SK-N-MC (cell line): ENCODE results near the gene IFIT1.
A peak's percentile ranks its signal among the peaks of the same experiment; 100 is the strongest.
"Not testable (repeated sequence)": the region's sequence is repeated elsewhere in the genome, so short reads cannot be mapped to it uniquely, and the experiment has no call there.

Experiments used
- DNase-seq: peaks from one replicate; pipeline ENCODE4 v3.0.0-alpha.2; 2011; ENCODE audit warnings: low read depth, low spot score
- H3K27ac ChIP-seq: fragments of 200-600 bp; sonication (generic); 2 replicates; pipeline ENCODE4 v1.5.1; 2016; ENCODE audit warnings: mixed run types
- H3K36me3 ChIP-seq: fragments of 200-600 bp; sonication (generic); 2 replicates; pipeline ENCODE4 v1.6.1; 2017; ENCODE audit warnings: antibody characterized with exemption, low read length, mixed read lengths; ENCODE audit not compliant: insufficient read depth
- H3K4me3 ChIP-seq: fragments of 200-600 bp; sonication (generic); 2 replicates; pipeline ENCODE4 v1.5.1; 2016
- H3K9ac ChIP-seq: fragments of 200-600 bp; sonication (generic); 2 replicates; pipeline ENCODE4 v1.8.0; 2017; ENCODE audit warnings: mixed run types, mixed read lengths; ENCODE audit not compliant: insufficient read length
- H3K9me3 ChIP-seq: fragments of 200-600 bp; sonication (generic); 2 replicates; pipeline ENCODE4 v1.6.1; 2017; ENCODE audit warnings: low read depth, mild to moderate bottlenecking, antibody characterized with exemption, low read length, moderate library complexity, mixed read lengths
- EZH2 ChIP-seq: fragments of 200-600 bp; sonication (generic); IDR thresholded peaks from one replicate; pipeline ENCODE4 v1.6.1; 2017; ENCODE audit warnings: antibody characterized with exemption
- FOXP2 ChIP-seq: optimal IDR thresholded peaks from 2 replicates; pipeline ENCODE3; 2011; ENCODE audit warnings: mild to moderate bottlenecking, moderate library complexity; ENCODE audit not compliant: insufficient read depth; ENCODE audit errors: extremely low read length, control extremely low read depth
- POLR2AphosphoS5 ChIP-seq: IDR thresholded peaks from 2 replicates; pipeline ENCODE4 v1.6.1; 2012; ENCODE audit warnings: mild to moderate bottlenecking, low read depth, low read length, borderline replicate concordance

IFIT1 gene

DNA sequence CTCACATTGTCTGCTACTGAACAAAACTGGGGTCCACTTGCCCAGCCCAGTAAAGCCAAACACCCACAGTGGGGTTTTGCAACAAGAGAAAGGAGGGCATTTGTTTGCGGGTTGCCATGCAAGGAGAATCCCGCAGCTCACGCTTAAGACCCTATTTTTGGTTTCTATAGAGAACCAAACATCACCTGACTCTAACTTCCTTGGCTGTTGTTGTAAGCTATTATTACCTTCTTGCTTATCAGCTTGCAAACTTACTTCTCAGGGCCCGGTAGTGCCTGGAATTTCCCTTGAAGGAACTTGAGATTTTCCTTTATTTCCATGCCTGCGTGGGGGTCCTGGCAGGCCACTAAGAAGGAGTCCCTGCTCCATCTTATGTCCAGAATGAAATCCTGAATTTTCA lies 43.9 kb upstream of the IFIT1 start:
- no peak overlapping the region for H3K9ac ChIP-seq
- no peak overlapping the region for H3K27ac ChIP-seq
- no peak for DNase-seq
- H3K4me3 ChIP-seq = no peak overlapping the region
- H3K36me3 ChIP-seq = no peaks in the 10 kb centered on the region
- TF ChIP-seq EZH2 (no peak), POLR2AphosphoS5 (no peak), FOXP2 (no peak)
- H3K9me3 ChIP-seq = no peaks in the 10 kb centered on the region

DNA sequence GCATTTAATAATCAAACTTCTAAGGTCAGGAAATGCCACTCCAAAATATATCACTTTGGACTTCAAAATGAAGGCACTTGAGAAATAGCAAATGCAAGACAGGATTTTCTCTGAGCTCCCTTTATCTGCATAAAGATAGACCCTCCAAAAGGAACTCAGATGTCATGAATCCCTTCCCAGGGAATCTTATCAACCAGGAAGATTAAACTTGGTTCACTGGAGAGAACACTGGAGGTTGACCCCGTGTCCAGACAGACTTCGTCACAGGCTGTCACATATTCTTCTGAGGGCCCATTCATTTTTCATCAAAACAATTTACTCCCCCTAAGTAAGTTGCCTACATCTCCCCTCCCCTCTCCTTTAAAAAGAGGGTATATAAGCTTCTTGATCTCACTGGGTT lies 43.4 kb upstream of the IFIT1 start:
- H3K27ac ChIP-seq = no peak overlapping the region
- TF ChIP-seq EZH2 (no peak), FOXP2 (no peak), POLR2AphosphoS5 (no peak)

DNA sequence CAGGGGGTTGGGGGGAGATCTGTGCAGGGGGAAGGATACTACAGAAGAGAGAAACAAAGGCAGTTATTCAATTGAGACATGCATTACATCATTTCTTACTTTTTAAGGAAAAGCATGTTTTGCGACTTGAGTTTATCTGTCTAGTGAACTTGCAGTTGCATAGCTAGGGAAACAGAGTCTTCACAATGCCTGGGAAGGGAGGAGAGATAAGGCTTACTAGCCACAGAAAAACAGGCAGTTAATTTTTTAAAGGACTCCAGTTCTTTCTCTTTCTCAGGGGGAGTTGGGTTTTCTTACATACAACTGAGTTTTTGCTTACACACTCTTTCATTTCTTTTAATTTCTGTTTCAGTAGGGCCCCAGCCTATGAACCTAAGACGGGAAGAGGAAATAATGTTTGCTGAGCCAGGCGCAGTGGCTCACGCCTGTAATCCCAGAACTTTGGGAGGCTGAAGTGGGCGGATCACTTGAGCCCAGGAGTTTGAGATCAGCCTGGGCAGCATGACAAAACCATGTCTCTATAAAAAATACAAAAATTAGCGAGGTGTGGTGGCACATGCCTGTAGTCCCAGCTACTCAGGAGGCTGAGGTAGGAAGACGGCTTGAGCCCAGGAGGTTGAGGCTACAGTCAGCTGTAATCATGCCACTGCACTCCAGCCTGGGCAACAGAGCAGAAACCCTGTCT lies 41.6 kb upstream of the IFIT1 start:
- Histone ChIP-seq H3K27ac (peak overlapping the region; percentile 91), H3K9ac (peak overlapping the region; percentile 26)
- not testable (repeated sequence) for H3K4me3 ChIP-seq, H3K9me3 ChIP-seq, DNase-seq, H3K36me3 ChIP-seq

More for the DNA sequence above, 43.4 kb upstream of the IFIT1 start:
- H3K4me3 ChIP-seq = no peak overlapping the region
- no peaks in the 10 kb centered on the region for H3K36me3 ChIP-seq
- H3K9me3 ChIP-seq = no peaks in the 10 kb centered on the region
- H3K9ac ChIP-seq = no peak overlapping the region
- DNase-seq = no peak

DNA sequence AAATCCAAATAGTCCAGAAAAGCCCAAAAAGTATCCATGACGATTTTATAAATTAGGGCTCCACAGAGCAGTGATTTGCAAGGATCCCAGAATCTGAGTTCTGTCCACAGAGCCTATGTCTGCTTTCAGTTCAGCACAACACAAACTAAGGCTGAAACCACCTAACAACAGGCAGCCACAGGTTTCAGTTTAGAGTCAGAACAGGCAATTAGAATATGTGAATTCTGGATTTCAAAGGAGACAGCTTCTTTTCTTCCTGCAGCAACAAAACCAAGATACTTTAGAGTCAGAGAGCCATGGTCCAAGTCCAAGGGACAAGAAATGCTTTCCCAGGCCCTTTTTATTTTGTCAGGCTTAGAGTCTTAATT lies 41.0 kb upstream of the IFIT1 start:
- Histone ChIP-seq H3K27ac (peak overlapping the region; percentile 91), H3K4me3 (peak overlapping the region; percentile 30; the same call in 1 of the 2 replicates), H3K9ac (peak overlapping the region; percentile 33), H3K36me3 (no peaks in the 10 kb centered on the region), H3K9me3 (no peaks in the 10 kb centered on the region)
- DNase-seq = no peak
- TF ChIP-seq FOXP2 (no peak), EZH2 (no peak), POLR2AphosphoS5 (no peak)

DNA sequence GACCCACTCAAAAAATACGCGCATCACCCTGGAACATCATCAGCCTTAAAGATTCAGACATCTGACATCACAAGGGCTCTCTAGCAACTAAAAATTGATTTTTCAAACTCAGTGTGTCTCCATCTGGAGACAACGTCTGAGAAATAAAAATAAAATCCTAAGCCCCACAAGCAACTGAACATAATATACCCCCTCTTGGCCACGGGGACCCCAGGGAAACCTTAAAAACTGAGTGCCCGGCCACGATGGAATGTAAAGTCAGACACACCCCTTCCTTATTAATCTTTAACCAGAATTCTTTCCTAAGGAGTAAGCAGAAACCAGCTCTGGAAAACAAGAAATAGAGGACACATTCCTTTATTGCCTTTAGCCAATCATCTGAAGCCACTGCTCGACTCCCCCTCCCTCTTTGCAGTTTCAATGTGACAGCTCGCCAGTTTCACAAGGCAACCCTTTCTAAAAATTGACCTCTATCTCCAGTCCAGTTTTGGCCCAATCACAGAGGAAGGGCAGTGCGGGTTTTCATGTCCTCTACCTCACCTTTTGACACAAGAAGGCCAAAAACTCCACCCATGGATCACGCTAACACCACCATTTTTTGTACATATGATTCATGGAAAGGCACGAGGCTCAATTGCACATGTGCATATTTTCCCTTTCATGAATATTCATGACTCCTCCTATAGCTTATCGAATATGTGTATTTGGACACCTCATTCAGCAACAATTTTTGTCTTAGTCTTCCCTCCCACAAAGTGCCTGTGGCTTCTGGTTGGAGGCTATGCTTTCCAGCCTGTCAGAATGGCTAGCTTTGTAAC lies 40.4 kb upstream of the IFIT1 start:
- Histone ChIP-seq H3K4me3 (peak overlapping the region; percentile 30; the same call in 1 of the 2 replicates), H3K9ac (peak overlapping the region; percentile 33), H3K36me3 (no peaks in the 10 kb centered on the region), H3K9me3 (no peaks in the 10 kb centered on the region), H3K27ac (peak overlapping the region; percentile 91)
- no peak for DNase-seq
- TF ChIP-seq FOXP2 (no peak), EZH2 (no peak), POLR2AphosphoS5 (no peak)

DNA sequence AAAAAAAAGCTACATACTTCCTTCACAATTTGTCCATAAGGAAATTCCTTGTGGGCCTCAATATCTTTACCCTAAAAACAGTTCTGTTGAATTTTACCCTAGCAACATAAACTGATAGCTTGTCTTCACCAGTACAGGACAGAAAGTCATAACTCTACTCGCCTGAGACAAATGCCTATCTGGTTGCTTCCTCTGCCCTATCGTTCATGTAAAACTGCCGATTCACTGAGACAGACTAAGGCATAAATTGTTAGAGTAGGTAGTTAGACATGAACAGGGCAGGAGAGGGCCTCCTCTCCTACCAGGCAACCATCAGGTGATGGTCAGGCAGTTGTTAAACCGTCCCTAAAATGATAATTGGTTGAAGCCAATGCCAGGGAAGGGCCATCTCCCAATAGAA lies 39.6 kb upstream of the IFIT1 start:
- H3K36me3 ChIP-seq = no peaks in the 10 kb centered on the region
- no peak overlapping the region for H3K9ac ChIP-seq
- TF ChIP-seq FOXP2 (no peak), POLR2AphosphoS5 (no peak), EZH2 (no peak)
- no peak for DNase-seq
- H3K27ac ChIP-seq = peak overlapping the region; percentile 91; the same call in 1 of the 2 replicates
- no peak overlapping the region for H3K4me3 ChIP-seq
- H3K9me3 ChIP-seq = no peaks in the 10 kb centered on the region

DNA sequence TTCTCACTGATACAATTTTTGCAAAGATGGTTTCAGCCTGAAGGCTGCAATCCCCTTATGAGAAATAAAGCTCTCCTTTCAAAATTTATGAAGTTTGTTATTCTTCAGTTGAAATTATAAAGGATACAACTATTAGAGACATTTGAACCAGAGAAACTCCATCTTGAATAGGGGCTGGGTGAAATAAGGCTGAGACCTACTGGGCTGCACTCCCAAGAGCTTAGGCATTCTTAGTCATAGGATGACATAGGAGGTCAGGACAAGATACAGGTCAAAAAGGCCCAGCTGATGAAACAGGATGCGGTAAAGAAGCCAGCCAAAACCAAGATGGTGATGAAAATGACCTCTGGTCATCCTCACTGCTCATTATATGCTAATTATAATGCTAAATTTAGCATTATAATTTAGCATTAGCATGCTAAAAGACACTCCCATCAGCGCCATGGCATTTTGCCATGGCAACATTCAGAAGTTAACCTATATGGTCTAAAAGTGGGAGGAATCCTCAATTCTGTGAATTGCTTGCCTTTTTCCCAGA lies 37.0 kb upstream of the IFIT1 start:
- Histone ChIP-seq H3K9ac (no peak overlapping the region), H3K27ac (no peak overlapping the region), H3K9me3 (no peaks in the 10 kb centered on the region), H3K4me3 (no peak overlapping the region), H3K36me3 (no peaks in the 10 kb centered on the region)
- DNase-seq = no peak
- TF ChIP-seq POLR2AphosphoS5 = no peak
- TF ChIP-seq FOXP2 = no peak
- no peak for TF ChIP-seq EZH2

DNA sequence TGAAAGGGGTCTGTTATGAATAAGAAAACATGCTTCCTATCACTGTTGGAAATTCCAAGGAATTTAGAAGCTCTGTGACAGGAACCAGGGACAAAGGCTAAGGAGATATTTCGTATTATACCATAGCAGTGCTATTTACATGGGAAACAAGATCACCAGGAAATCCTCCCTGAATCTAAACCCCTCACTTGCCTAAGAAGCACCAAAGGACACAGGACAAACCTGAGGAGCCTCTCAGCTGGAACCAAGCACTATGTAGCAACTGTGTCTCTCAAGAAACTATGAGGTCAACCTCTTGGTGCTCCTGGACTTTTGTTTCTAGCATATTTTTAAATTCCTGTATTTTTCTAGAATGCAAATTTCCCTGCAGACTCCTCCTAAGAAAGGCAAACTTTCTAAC lies 35.3 kb upstream of the IFIT1 start:
- no peak for TF ChIP-seq POLR2AphosphoS5
- no peak for TF ChIP-seq EZH2
- TF ChIP-seq FOXP2 = no peak
- no peaks in the 10 kb centered on the region for H3K9me3 ChIP-seq
- no peak overlapping the region for H3K4me3 ChIP-seq
- H3K9ac ChIP-seq = no peak overlapping the region
- DNase-seq = no peak
- H3K36me3 ChIP-seq = no peaks in the 10 kb centered on the region
- H3K27ac ChIP-seq = no peak overlapping the region

DNA sequence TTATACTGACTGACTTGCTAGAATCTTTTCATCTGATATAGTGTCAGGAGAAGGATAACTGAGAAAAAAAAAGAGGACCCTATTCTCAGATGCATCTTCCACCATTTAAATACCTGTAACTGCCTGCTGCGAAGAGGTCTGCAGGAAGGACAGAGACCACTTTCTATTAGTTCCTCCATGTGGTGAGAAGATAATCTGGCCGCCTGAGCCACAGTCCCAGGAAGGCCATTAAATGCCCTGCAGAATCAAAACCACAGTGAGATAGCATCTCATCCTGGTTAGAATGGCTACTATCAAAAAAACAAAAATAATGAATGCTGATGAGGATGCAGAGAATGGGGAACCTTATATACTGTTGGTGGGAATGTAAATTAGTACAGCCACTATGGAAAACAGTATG lies 34.4 kb upstream of the IFIT1 start:
- Histone ChIP-seq H3K36me3 (no peaks in the 10 kb centered on the region), H3K4me3 (no peak overlapping the region), H3K9ac (no peak overlapping the region), H3K27ac (no peak overlapping the region), H3K9me3 (no peaks in the 10 kb centered on the region)
- TF ChIP-seq POLR2AphosphoS5 = no peak
- TF ChIP-seq EZH2 = no peak
- no peak for TF ChIP-seq FOXP2
- DNase-seq = no peak
